HepG2 (cell line): Measurements from ENCODE around the gene MYADML2. TPM values are rescaled to one million over a fixed set of nuclear protein-coding genes. Genes with fewer than 3 reads are reported as not detected.

Experiments
- ESRRA ChIP-seq: sonication (generic); formaldehyde crosslinking; IDR thresholded peaks from 2 replicates; pipeline ENCODE4 v1.5.1; 2020; ENCODE audit warnings: mild to moderate bottlenecking, low read depth, missing genetic modification reagents
- FIP1L1 ChIP-seq: fragments of 200-400 bp; formaldehyde crosslinking; IDR thresholded peaks from 2 replicates; pipeline ENCODE4 v1.6.1; 2018; ENCODE audit warnings: low read depth, mild to moderate bottlenecking, low read length, moderate library complexity, borderline replicate concordance; ENCODE audit not compliant: insufficient read depth
- GABPA ChIP-seq, 2 experiments: IDR thresholded peaks; 2 replicates each; pipeline ENCODE4 v1.6.1; 2011 to 2016; ENCODE audit warnings: low read depth in 2 of 2, low read length in 1 of 2, missing biosample characterization in 1 of 2, missing genetic modification characterization in 1 of 2
- HIVEP1 ChIP-seq: sonication (generic); formaldehyde crosslinking; IDR thresholded peaks from 2 replicates; pipeline ENCODE4 v1.4.0; 2020; ENCODE audit warnings: mild to moderate bottlenecking, missing genetic modification reagents
- ISX ChIP-seq: sonication (generic); formaldehyde crosslinking; conservative IDR thresholded peaks from 2 replicates; pipeline ENCODE4 v1.5.0; 2020; ENCODE audit warnings: missing genetic modification reagents
- KDM4B ChIP-seq: sonication (generic); formaldehyde crosslinking; IDR thresholded peaks from 2 replicates; pipeline ENCODE4 v1.4.0; 2020; ENCODE audit warnings: missing genetic modification reagents
- MAZ ChIP-seq, 2 experiments: sonication (generic) in 1 of 2; formaldehyde crosslinking in 1 of 2; IDR thresholded peaks; 2 replicates each; pipeline versions ENCODE4 v1.5.0 to v1.6.1; 2012 to 2020; ENCODE audit warnings: low read depth in 2 of 2, mild to moderate bottlenecking in 2 of 2, borderline replicate concordance in 1 of 2, improper control_type of control experiment in 1 of 2, low read length in 1 of 2, missing genetic modification reagents in 1 of 2, moderate library complexity in 1 of 2
- MEIS2 ChIP-seq: sonication (generic); formaldehyde crosslinking; IDR thresholded peaks from 2 replicates; pipeline ENCODE4 v1.9.0; 2021; ENCODE audit warnings: mild to moderate bottlenecking, missing genetic modification reagents
- NPAS2 ChIP-seq: sonication (generic); formaldehyde crosslinking; IDR thresholded peaks from 2 replicates; pipeline ENCODE4 v1.8.0; 2022; ENCODE audit warnings: mild to moderate bottlenecking, missing genetic modification reagents, borderline replicate concordance
- PHF5A ChIP-seq: IDR thresholded peaks from one replicate; pipeline ENCODE4 v1.6.1; 2018; ENCODE audit warnings: low read depth, missing genetic modification reagents; ENCODE audit not compliant: unreplicated experiment
- RFX3 ChIP-seq: IDR thresholded peaks from 2 replicates; pipeline ENCODE4 v1.6.1; 2016; ENCODE audit warnings: missing biosample characterization, missing genetic modification reagents
- SP140L ChIP-seq: sonication (generic); formaldehyde crosslinking; IDR thresholded peaks from 2 replicates; pipeline ENCODE4 v1.4.0; 2020; ENCODE audit warnings: missing genetic modification reagents, borderline replicate concordance
- SPEN ChIP-seq: sonication (generic); formaldehyde crosslinking; IDR thresholded peaks from 2 replicates; pipeline ENCODE4 v1.5.1; 2020; ENCODE audit warnings: low read depth, mild to moderate bottlenecking, missing genetic modification reagents
- TCF7 ChIP-seq: sonication (generic); IDR thresholded peaks from 2 replicates; pipeline ENCODE4 v1.6.1; 2016; ENCODE audit warnings: antibody characterized with exemption, low read depth
- TCF7L2 ChIP-seq: IDR thresholded peaks from 2 replicates; pipeline ENCODE4 v1.6.1; 2011; ENCODE audit warnings: mild to moderate bottlenecking, low read depth, low read length, moderate library complexity
- TOPORS ChIP-seq: sonication (generic); formaldehyde crosslinking; IDR thresholded peaks from 2 replicates; pipeline ENCODE4 v1.8.0; 2023; ENCODE audit warnings: mild to moderate bottlenecking, missing genetic modification reagents
- YY1 ChIP-seq: IDR thresholded peaks from 2 replicates; pipeline ENCODE4 v1.6.1; 2011; ENCODE audit warnings: low read length, low read depth, moderate library complexity, mild to moderate bottlenecking; ENCODE audit not compliant: insufficient read depth, insufficient replicate concordance
- ZBTB21 ChIP-seq: sonication (generic); formaldehyde crosslinking; IDR thresholded peaks from 2 replicates; pipeline ENCODE4 v1.4.0; 2020; ENCODE audit warnings: missing genetic modification reagents
- ZMAT3 ChIP-seq: sonication (generic); formaldehyde crosslinking; conservative IDR thresholded peaks from 2 replicates; pipeline ENCODE4 v1.7.0; 2021; ENCODE audit warnings: missing genetic modification reagents
- ZNF12 ChIP-seq: sonication (generic); formaldehyde crosslinking; IDR thresholded peaks from 2 replicates; pipeline ENCODE4 v1.5.0; 2020; ENCODE audit warnings: missing genetic modification reagents
- ZNF224 ChIP-seq: sonication (generic); formaldehyde crosslinking; IDR thresholded peaks from 2 replicates; pipeline ENCODE4 v1.5.0; 2020; ENCODE audit warnings: mild to moderate bottlenecking, missing genetic modification reagents
- ZNF256 ChIP-seq: sonication (generic); formaldehyde crosslinking; conservative IDR thresholded peaks from 2 replicates; pipeline ENCODE4 v1.4.0; 2020; ENCODE audit warnings: missing genetic modification reagents
- ZNF441 ChIP-seq: sonication (generic); formaldehyde crosslinking; IDR thresholded peaks from 2 replicates; pipeline ENCODE4 v1.7.0; 2021; ENCODE audit warnings: missing genetic modification reagents, borderline replicate concordance
- ZNF460 ChIP-seq: sonication (generic); formaldehyde crosslinking; IDR thresholded peaks from 2 replicates; pipeline ENCODE4 v1.5.1; 2020; ENCODE audit warnings: missing genetic modification reagents, mild to moderate bottlenecking, borderline replicate concordance
- ZNF550 ChIP-seq: sonication (generic); formaldehyde crosslinking; IDR thresholded peaks from 2 replicates; pipeline ENCODE4 v1.4.0; 2020; ENCODE audit warnings: mild to moderate bottlenecking, missing genetic modification reagents, borderline replicate concordance
- ZNF615 ChIP-seq: sonication (generic); formaldehyde crosslinking; IDR thresholded peaks from 2 replicates; pipeline ENCODE4 v1.5.0; 2020; ENCODE audit warnings: mild to moderate bottlenecking, missing genetic modification reagents, borderline replicate concordance
- ZNF678 ChIP-seq: sonication (generic); formaldehyde crosslinking; IDR thresholded peaks from 2 replicates; pipeline ENCODE4 v1.4.0; 2020; ENCODE audit warnings: mild to moderate bottlenecking, missing genetic modification reagents
- polyA plus RNA-seq, 8 experiments: library from polyadenylated mRNA; depleted of rRNA in 3 of 8; stranded (reverse) in 7 of 8; unstranded in 1 of 8; fragments of >200 nt; fragmentation: Illumina TruSeq in 4 of 8; extraction: Trizol in 4 of 8; gene quantifications; 2 replicates each; pipeline versions ENCODE4 v1.2.1 to v1.2.3, GENCODE V29; 2011 to 2016; ENCODE audit warnings: low read depth in 4 of 8, missing spikeins in 1 of 8, mixed read lengths in 1 of 8; ENCODE audit not compliant: insufficient read depth in 1 of 8
- total RNA-seq, 5 experiments: library from RNA; depleted of rRNA; stranded (reverse); fragments of >200 nt; fragmentation: Illumina TruSeq; extraction: Trizol; gene quantifications; 2 replicates each; pipeline ENCODE4 v1.2.3, GENCODE V29; 2016; ENCODE audit warnings: low read depth in 1 of 5
- TF ChIP-seq, protein P1 (sequence below): IDR thresholded peaks from 2 replicates; pipeline ENCODE4 v1.6.1; 2018; ENCODE audit warnings: missing genetic modification reagents, mild to moderate bottlenecking, missing compliant biosample characterization
- TF ChIP-seq, protein P2 (sequence below): IDR thresholded peaks from 2 replicates; pipeline ENCODE4 v1.6.1; 2016

Gene MYADML2
- total and polyA plus RNA-seq, 2 of the 13 experiments (the other 11 are each of a cell fraction or from before 2014, with no cell fraction given) = not detected

- TF ChIP-seq, protein P1, sequence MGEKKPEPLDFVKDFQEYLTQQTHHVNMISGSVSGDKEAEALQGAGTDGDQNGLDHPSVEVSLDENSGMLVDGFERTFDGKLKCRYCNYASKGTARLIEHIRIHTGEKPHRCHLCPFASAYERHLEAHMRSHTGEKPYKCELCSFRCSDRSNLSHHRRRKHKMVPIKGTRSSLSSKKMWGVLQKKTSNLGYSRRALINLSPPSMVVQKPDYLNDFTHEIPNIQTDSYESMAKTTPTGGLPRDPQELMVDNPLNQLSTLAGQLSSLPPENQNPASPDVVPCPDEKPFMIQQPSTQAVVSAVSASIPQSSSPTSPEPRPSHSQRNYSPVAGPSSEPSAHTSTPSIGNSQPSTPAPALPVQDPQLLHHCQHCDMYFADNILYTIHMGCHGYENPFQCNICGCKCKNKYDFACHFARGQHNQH = 0 out of 2 replicates have a peak, but pooled peaks have one; percentile 4
- TF ChIP-seq ESRRA = no peak
- TF ChIP-seq ZNF12 (CRISPR knock-in tag) = no peak
- no peak for TF ChIP-seq MAZ (IDR thresholded peaks at IDR 0.05; ENCODE audit: borderline replicate concordance, low read depth, low read length)
- TF ChIP-seq MAZ (CRISPR knock-in tag; IDR thresholded peaks at IDR 0.05; ENCODE audit: low read depth) = peak; percentile 32; the same call in 1 of the 2 replicates
- no peak for TF ChIP-seq KDM4B
- TF ChIP-seq ZNF460 = no peak
- TF ChIP-seq SPEN (CRISPR knock-in tag) = peak; percentile 27; the same call in 1 of the 2 replicates
- no peak for TF ChIP-seq ZNF550 (CRISPR knock-in tag)
- TF ChIP-seq MEIS2 (CRISPR knock-in tag) = no peak
- no peak for TF ChIP-seq PHF5A (CRISPR knock-in tag)
- TF ChIP-seq, protein P2, sequence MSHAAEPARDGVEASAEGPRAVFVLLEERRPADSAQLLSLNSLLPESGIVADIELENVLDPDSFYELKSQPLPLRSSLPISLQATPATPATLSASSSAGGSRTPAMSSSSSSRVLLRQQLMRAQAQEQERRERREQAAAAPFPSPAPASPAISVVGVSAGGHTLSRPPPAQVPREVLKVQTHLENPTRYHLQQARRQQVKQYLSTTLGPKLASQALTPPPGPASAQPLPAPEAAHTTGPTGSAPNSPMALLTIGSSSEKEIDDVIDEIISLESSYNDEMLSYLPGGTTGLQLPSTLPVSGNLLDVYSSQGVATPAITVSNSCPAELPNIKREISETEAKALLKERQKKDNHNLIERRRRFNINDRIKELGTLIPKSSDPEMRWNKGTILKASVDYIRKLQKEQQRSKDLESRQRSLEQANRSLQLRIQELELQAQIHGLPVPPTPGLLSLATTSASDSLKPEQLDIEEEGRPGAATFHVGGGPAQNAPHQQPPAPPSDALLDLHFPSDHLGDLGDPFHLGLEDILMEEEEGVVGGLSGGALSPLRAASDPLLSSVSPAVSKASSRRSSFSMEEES (CRISPR knock-in tag) = no peak
- TF ChIP-seq TCF7L2 = no peak
- TF ChIP-seq ZBTB21 = no peak
- TF ChIP-seq ISX (CRISPR knock-in tag) = no peak
- TF ChIP-seq ZNF256 = 0 out of 2 replicates have a peak, but pooled peaks have one; percentile 13
- TF ChIP-seq RFX3 = no peak
- TF ChIP-seq ZNF441 (CRISPR knock-in tag) = no peak
- TF ChIP-seq ZNF678 (CRISPR knock-in tag) = 0 out of 2 replicates have a peak, but pooled peaks have one; percentile 8
- no peak for TF ChIP-seq ZNF615
- TF ChIP-seq TOPORS (CRISPR knock-in tag) = no peak
- TF ChIP-seq GABPA (IDR thresholded peaks at IDR 0.05; ENCODE audit: low read depth, low read length) = no peak
- no peak for TF ChIP-seq GABPA (CRISPR knock-in tag; IDR thresholded peaks at IDR 0.05; ENCODE audit: low read depth)
- no peak for TF ChIP-seq SP140L (CRISPR knock-in tag)
- TF ChIP-seq ZMAT3 (CRISPR knock-in tag) = no peak
- TF ChIP-seq ZNF224 (CRISPR knock-in tag) = no peak
- 0 out of 2 replicates have a peak, but pooled peaks have one; percentile 13 for TF ChIP-seq HIVEP1
- no peak for TF ChIP-seq YY1
- TF ChIP-seq TCF7 = no peak
- no peak for TF ChIP-seq FIP1L1
- no peak for TF ChIP-seq NPAS2 (CRISPR knock-in tag)
Observed at GRCh38 chr17:81932333-81932983, 14.6 kb downstream of the MYADML2 start (continued).
